OCI-LY3 (cell line): Measurements from ENCODE around the gene CLDN4.

Experiments used
- CTCF ChIP-seq: fragments of 200-600, 300-600 bp; sonication (generic); IDR thresholded peaks from 2 replicates; pipeline ENCODE4 v1.5.1; 2014; ENCODE audit warnings: antibody characterized with exemption, low read length, low read depth
- EZH2phosphoT487 ChIP-seq: fragments of 200-600 bp; shearing (Covaris generic); IDR thresholded peaks from 2 replicates; pipeline ENCODE4 v1.6.1; 2018; ENCODE audit warnings: antibody characterized with exemption, mixed run types, low read depth

- TF ChIP-seq CTCF = no peak
- TF ChIP-seq EZH2phosphoT487 = no peak
Measured at GRCh38 chr7:73872056-73872908, 41.5 kb downstream of the CLDN4 start.
